ENCODE data around the gene BTBD2. TPM values are rescaled to one million over a fixed set of nuclear protein-coding genes. Genes with fewer than 3 reads are reported as not detected.

BTBD2 gene
- total and polyA plus RNA-seq, 2 experiments from 2014 or later: 126 to 155 TPM

GRCh38 chr19:1975162-1975480 is 40.4 kb downstream of the BTBD2 start:
- Histone ChIP-seq H3K4me3 (no peak overlapping the region), H3K27ac (no peak overlapping the region), H3K36me3 (peaks cover 7% of the 10 kb centered on the region), H3K27me3 (no peaks in the 10 kb centered on the region), H3K4me1 (ENCODE audit: low read depth) (no peaks in the 10 kb centered on the region), H3K9me3 (ENCODE audit: low read depth) (no peaks in the 10 kb centered on the region)
- TF ChIP-seq, protein P1, sequence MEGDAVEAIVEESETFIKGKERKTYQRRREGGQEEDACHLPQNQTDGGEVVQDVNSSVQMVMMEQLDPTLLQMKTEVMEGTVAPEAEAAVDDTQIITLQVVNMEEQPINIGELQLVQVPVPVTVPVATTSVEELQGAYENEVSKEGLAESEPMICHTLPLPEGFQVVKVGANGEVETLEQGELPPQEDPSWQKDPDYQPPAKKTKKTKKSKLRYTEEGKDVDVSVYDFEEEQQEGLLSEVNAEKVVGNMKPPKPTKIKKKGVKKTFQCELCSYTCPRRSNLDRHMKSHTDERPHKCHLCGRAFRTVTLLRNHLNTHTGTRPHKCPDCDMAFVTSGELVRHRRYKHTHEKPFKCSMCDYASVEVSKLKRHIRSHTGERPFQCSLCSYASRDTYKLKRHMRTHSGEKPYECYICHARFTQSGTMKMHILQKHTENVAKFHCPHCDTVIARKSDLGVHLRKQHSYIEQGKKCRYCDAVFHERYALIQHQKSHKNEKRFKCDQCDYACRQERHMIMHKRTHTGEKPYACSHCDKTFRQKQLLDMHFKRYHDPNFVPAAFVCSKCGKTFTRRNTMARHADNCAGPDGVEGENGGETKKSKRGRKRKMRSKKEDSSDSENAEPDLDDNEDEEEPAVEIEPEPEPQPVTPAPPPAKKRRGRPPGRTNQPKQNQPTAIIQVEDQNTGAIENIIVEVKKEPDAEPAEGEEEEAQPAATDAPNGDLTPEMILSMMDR (IDR thresholded peaks at IDR 0.05; ENCODE audit: low read depth, low read length): no peak
- peak in 1 of 2 donors; percentile 23 for DNase-seq (ENCODE audit: low read depth in 1 of 2, low spot score in 1 of 2)

DNA sequence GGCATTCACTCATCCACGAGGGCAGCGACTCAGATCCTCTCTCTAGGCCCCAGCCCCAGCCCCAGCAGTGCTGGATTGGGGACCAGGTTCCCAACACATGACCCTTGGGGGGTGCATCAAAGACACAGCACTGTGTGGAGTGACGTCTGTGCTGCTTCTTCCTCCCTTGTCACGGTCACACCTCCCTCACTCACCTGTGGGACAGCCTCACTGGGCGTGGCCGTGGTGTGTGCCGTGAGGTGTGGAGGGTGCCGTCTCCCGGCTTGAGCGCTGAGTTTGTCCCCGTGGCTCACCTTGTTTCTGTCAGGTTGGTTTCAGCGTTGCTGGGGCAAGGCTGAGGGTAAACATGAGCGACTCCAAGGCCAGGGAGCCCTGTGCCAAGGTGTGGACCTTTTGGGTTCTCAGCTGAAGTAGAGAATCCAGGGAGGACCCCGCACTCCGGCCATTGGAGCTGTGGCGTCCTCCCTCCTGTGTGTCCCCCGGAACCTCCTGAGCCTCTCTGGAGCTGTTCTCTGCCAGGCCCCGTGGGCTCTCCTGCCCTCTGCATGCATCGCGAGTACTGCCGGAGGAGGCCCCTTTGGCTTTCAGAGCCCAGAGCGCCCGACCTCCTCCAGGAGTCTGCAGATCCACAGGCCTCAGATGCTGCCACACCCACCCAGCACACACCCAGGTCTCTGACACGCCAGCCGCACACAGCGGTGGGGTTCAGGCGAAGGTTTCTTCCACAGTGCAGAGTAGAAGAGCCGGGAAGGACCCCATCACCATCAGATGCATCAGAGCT is 40.9 kb downstream of the BTBD2 start:
- no peak for DNase-seq (ENCODE audit: low read depth in 1 of 2, low spot score in 1 of 2)
- no peak overlapping the region for H3K27ac ChIP-seq
- no peaks in the 10 kb centered on the region for H3K9me3 ChIP-seq (ENCODE audit: low read depth)
- no peaks in the 10 kb centered on the region for H3K27me3 ChIP-seq
- H3K4me3 ChIP-seq: no peak overlapping the region
- peaks cover 1% of the 10 kb centered on the region for H3K36me3 ChIP-seq
- TF ChIP-seq, protein P1 (IDR thresholded peaks at IDR 0.05; ENCODE audit: low read depth, low read length): no peak
- no peaks in the 10 kb centered on the region for H3K4me1 ChIP-seq (ENCODE audit: low read depth)

DNA sequence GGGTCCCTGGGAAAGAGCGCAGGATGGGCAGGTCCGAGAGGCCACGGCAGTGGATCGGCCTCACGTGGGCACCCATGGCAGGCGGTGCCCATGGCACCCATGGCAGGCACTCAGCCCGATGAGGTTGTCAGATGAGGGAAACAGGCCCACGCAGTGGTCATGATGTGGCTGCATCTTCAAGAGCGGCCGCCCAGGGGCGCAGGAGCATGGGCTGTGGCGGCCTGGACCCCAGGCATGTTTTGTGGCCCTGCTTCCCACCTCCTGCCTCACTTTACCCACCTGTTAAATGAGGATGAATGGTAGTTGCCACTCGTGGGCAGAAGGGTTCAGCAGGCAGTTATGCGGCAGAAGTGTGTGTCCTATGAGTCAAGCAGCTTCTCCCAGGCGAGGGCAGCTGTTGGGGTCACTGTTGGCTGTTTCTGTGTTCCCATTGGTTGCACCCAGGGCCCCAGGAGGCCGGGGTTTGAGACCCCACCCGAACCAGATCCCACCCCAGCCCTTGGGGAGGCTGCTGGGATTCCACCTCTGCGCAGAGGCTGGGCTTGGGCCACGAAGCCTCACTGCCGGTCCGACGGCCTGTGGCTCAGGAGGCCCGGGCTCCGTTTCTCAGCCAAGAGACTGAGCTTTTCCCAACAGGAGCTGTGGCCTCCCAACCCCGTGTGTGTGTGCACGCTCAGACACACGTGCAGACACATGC is 44.6 kb downstream of the BTBD2 start:
- no peak overlapping the region for H3K4me3 ChIP-seq
- H3K9me3 ChIP-seq (ENCODE audit: low read depth): no peaks in the 10 kb centered on the region
- H3K27ac ChIP-seq: no peak overlapping the region
- no peaks in the 10 kb centered on the region for H3K4me1 ChIP-seq (ENCODE audit: low read depth)
- no peaks in the 10 kb centered on the region for H3K36me3 ChIP-seq
- no peaks in the 10 kb centered on the region for H3K27me3 ChIP-seq
- TF ChIP-seq, protein P1 (IDR thresholded peaks at IDR 0.05; ENCODE audit: low read depth, low read length): no peak
- no peak for DNase-seq (ENCODE audit: low read depth in 1 of 2, low spot score in 1 of 2)

- H3K4me3 ChIP-seq: no peak overlapping the region
- H3K27ac ChIP-seq: no peak overlapping the region
- TF ChIP-seq, protein P1 (IDR thresholded peaks at IDR 0.05; ENCODE audit: low read depth, low read length): no peak
- no peaks in the 10 kb centered on the region for H3K27me3 ChIP-seq
- no peaks in the 10 kb centered on the region for H3K4me1 ChIP-seq (ENCODE audit: low read depth)
- DNase-seq (ENCODE audit: low read depth in 1 of 2, low spot score in 1 of 2): no peak
- H3K36me3 ChIP-seq: no peaks in the 10 kb centered on the region
- H3K9me3 ChIP-seq (ENCODE audit: low read depth): no peaks in the 10 kb centered on the region
These were observed 45.3 kb downstream of the BTBD2 start for GRCh38 chr19:1970003-1970805.

DNA sequence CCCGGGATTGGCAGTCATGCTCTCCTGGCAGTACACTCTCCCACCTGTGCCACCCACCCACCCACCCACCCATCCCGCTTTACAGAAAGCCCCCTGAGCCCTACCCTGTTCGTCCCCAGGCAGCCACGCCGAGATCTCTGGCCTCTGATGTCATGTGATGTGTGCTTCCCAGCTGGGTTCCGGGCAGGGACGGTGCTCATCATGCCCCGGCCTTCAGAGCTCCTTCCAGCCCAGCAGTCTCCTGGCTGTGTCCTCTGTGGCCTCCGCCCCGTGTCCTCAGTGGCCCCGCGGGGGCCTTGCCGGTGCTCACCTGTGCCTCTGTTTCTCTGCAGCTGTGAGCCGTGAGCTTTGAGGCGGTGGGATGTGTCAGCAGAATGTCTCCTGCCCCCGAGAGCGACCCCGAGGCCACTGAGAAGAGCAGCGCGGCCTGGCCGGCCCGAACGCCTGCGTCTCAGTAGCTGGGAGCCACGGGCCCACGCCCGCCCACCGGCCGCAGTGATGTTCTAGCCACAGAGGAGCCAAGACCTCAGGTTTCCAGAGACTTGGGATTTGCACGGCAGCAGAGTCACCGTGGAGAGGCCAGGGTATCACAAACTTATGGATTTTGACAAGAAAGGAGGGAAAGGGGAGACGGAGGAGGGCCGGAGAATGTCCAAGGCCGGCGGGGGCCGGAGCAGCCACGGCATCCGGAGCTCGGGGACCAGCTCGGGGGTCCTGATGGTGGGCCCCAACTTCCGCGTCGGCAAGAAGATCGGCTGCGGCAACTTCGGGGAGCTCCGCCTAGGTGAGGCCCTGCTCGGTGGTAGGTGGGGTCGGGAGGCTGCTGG is 46.1 kb downstream of the BTBD2 start:
- TF ChIP-seq, protein P1 (IDR thresholded peaks at IDR 0.05; ENCODE audit: low read depth, low read length): no peak
- Histone ChIP-seq H3K4me1 (ENCODE audit: low read depth) (no peaks in the 10 kb centered on the region), H3K9me3 (ENCODE audit: low read depth) (no peaks in the 10 kb centered on the region), H3K27me3 (no peaks in the 10 kb centered on the region), H3K4me3 (no peak overlapping the region), H3K36me3 (no peaks in the 10 kb centered on the region), H3K27ac (no peak overlapping the region)
- DNase-seq (ENCODE audit: low read depth in 1 of 2, low spot score in 1 of 2): no peak
